HL-60 (cell line): ENCODE measurements around the gene ALKBH8.

Source experiments
- DNase-seq, 2 experiments: peaks; one replicate each; pipeline ENCODE4 v3.0.0-alpha.2; 2010 to 2020; ENCODE audit warnings: low read depth in 1 of 2, low spot score in 1 of 2
- H3K27ac ChIP-seq: fragments of 250-450 bp; sonication (Bioruptor Pico); replicated peaks from 2 replicates; pipeline ENCODE4 v1.5.1; 2020; ENCODE audit warnings: mild to moderate bottlenecking, moderate library complexity
- H3K27me3 ChIP-seq: fragments of 250-450 bp; sonication (Bioruptor Pico); 2 replicates; pipeline ENCODE4 v1.5.1; 2021; ENCODE audit warnings: mild to moderate bottlenecking, moderate library complexity; ENCODE audit not compliant: insufficient read depth, poor library complexity, severe bottlenecking
- H3K4me3 ChIP-seq: replicated peaks from 2 replicates; pipeline ENCODE4 v1.5.1; 2011; ENCODE audit warnings: mild to moderate bottlenecking, control low read depth, low read length; ENCODE audit not compliant: insufficient read depth
- CTCF ChIP-seq: IDR thresholded peaks from one replicate; pipeline ENCODE4 v1.5.1; 2011; ENCODE audit warnings: low read length, control low read depth, inconsistent platforms; ENCODE audit not compliant: insufficient read depth
- GABPA ChIP-seq: IDR thresholded peaks from 2 replicates; pipeline ENCODE4 v1.6.1; 2012; ENCODE audit warnings: low read depth
- POLR2AphosphoS5 ChIP-seq: IDR thresholded peaks from 2 replicates; pipeline ENCODE4 v1.6.1; 2012; ENCODE audit warnings: low read depth
- REST ChIP-seq: IDR thresholded peaks from 2 replicates; pipeline ENCODE4 v1.6.1; 2012; ENCODE audit warnings: low read depth; ENCODE audit not compliant: insufficient replicate concordance
- SPI1 ChIP-seq: IDR thresholded peaks from 2 replicates; pipeline ENCODE4 v1.6.1; 2012; ENCODE audit warnings: low read depth, mild to moderate bottlenecking, borderline replicate concordance

The ALKBH8 gene

GRCh38 chr11:107494055-107494454 lies 71.5 kb downstream of the ALKBH8 start:
- H3K4me3 ChIP-seq, result no peak overlapping the region
- TF ChIP-seq SPI1, result no peak
- H3K27me3 ChIP-seq, result no peaks in the 10 kb centered on the region
- DNase-seq, result no peak
- no peak overlapping the region for H3K27ac ChIP-seq

GRCh38 chr11:107493117-107493516 lies 72.4 kb downstream of the ALKBH8 start:
- Histone ChIP-seq H3K27me3 (no peaks in the 10 kb centered on the region), H3K27ac (no peak overlapping the region), H3K4me3 (no peak overlapping the region)
- no peak for DNase-seq
- TF ChIP-seq GABPA (no peak), CTCF (no peak), SPI1 (no peak), REST (no peak)

- no peak overlapping the region for H3K4me3 ChIP-seq
- H3K27ac ChIP-seq, result no peak overlapping the region
- TF ChIP-seq GABPA (no peak), SPI1 (no peak), CTCF (no peak), POLR2AphosphoS5 (no peak)
- no peaks in the 10 kb centered on the region for H3K27me3 ChIP-seq
- no peak for DNase-seq
Observed at GRCh38 chr11:107490836-107491235, 74.7 kb downstream of the ALKBH8 start.

GRCh38 chr11:107482234-107482633 lies 83.3 kb downstream of the ALKBH8 start:
- Histone ChIP-seq H3K27ac (no peak overlapping the region), H3K4me3 (no peak overlapping the region), H3K27me3 (no peaks in the 10 kb centered on the region)
- no peak for TF ChIP-seq GABPA
- TF ChIP-seq REST, result no peak
- TF ChIP-seq POLR2AphosphoS5, result no peak
- no peak for TF ChIP-seq CTCF
- no peak for TF ChIP-seq SPI1
- no peak for DNase-seq
